Activated gamma-delta T cell (primary cell): ENCODE measurements around the gene PLOD3.

Source experiments
- DNase-seq: peaks from one replicate; lab custom pipeline; 2025; lab: John Stamatoyannopoulos, UW

PLOD3 gene

DNA sequence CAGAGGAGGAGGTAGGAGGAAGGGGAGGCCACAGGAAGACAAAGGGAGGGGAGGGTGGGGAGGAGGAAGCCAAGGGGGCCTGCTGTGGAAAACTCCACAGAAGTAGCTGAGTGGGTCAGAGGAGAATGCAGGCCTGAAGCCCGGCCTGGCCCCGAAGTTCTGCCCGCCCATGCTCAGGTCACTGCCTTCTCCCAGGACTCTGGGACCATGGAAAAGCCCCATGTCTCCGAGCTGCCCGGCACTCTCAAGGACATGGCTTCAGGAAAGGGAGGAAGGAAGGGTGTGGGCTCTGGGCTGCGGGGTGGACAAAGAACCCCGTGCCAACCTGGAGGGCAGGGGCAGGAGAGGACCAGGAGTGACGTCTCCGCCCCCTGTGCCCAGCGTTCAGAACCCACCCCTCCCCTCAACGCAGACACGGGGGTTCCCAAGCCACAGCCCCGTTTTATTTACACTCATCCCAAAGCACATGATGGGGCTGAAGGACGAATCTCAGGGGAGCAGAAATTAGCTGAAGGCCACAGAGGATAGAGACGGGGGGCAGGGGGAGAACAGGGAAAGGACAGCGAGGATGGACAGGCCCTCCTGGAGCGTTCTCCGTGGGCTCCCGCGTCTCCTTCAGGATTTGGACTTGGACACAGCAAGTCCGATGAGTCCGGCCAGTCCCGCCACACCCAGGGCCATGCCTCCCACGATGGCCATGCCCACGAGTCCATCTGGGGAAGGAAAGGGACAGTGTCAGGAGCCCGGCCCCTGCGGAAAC is 22.0 kb upstream of the PLOD3 start:
- no peak for DNase-seq

- no peak for DNase-seq
Observed at GRCh38 chr7:101238226-101239182, 21.1 kb upstream of the PLOD3 start.

DNA sequence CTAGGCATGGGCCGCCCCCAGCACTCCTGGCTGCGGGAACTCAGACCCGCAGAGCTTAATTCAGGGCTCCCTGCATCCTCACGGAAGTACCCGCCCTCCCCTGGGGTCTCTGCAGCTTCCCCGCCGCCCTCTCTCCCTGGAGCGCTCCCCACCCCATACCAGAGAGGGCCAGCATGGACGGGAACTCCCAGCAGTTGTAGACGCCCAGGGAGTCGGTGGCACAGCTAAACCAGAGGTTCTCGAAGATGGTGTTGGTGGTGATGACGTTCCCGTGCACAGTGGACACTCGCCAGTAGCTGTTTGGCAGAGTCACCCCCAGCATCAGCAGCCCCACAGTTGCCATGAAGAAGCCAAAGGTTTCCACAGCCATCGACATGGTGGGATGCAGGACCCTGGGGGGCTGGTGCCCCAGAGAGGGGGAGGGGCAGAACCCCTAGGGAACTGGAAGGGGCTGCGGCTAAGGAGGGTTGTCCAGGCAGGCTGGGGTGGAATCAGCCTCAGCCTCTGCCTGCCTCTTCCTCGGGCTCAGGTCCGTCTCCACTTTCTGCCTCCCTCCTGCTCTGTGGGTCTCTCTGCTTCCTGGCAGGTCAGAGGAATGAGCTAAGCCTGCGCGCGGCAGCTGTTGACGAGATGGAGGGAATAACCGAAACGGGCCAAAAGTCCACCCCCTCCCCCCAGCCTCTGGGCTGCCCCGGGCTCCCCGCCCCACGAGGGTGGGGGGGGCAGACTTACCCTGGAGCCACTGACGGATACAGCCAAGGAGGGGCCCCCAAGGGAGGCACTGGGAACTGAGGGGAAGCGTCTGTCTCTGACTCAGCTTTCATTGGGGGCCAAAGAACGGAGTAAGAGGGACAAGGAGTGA is 20.1 kb upstream of the PLOD3 start, which contains the start of gene CLDN15:
Gene CLDN15, minus strand, starts transcription at position 597 of the 862 bp plus-strand sequence. Its CDS starts 221 bp downstream, at position 376.
- no peak for DNase-seq

GRCh38 chr7:101236292-101236835 is 19.0 kb upstream of the PLOD3 start:
- DNase-seq, result no peak

- DNase-seq, result no peak
Observed at GRCh38 chr7:101235522-101235921, 18.1 kb upstream of the PLOD3 start.

DNA sequence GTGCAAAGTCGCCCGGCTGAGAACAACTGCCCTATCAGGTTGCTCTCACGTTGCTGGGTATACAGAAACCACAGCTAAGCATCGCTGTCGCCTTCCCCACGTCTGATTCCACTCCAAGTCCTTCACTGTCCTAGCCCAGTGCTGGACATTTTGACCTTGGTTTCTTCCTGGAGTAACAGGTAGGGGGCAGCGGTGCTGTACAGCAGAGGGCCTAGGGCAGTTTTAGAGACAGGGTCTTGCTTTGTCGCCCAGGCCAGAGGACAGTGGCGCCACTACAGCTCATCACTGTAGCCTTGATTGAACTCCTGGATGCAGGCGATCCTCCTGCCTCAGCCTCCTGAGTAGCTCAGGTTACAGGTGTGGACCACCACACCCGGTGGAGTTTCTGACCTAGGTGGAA is 17.7 kb upstream of the PLOD3 start:
- DNase-seq, result no peak

- no peak for DNase-seq
Observed at GRCh38 chr7:101234636-101235035, 17.3 kb upstream of the PLOD3 start.

GRCh38 chr7:101233907-101234547 is 16.6 kb upstream of the PLOD3 start:
- no peak for DNase-seq

GRCh38 chr7:101232141-101232850 is 14.9 kb upstream of the PLOD3 start:
- no peak for DNase-seq

DNA sequence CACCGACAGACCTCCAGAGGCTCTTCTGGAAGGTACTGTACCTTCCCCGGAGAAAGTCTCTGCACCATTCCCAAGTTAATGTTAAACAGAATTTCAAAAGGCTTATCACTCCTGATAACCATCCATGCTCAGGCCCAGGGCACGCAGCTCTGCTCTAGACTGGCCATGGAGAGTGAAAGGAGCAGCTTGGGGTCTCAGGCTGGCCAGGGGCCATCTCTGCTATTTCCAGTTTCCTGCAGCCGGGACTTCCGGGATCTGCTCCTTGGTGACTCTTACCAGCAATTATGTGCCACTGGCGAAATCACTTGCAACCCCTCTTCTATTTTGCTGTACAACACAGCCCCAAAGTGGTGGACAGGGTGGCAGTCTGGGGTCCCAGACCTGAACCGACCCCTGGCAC is 14.3 kb upstream of the PLOD3 start:
- no peak for DNase-seq

DNA sequence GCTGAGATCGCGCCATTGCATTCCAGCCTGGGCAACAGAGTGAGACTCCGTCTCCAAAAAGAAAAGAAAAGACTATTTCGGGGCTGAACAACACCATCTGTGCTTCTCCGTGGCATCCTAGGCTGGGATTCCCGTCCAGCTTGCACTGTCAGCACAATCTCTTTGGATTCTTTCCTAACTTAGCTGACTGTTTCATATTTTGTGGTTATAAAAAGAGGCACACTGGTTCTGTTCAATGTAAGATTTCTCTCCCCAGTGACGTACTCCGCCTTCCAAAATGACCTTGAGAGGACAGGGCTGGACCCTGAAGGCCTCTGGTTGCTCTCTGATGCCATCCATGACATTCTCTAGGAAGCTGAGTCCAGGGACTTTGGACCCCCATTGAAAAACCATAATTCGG is 9.3 kb upstream of the PLOD3 start:
- DNase-seq, result no peak

GRCh38 chr7:101225650-101226049 is 8.3 kb upstream of the PLOD3 start:
- no peak for DNase-seq

GRCh38 chr7:101223528-101223927 is 6.1 kb upstream of the PLOD3 start:
- no peak for DNase-seq

- DNase-seq, result no peak
Observed at GRCh38 chr7:101222275-101222830, 5.0 kb upstream of the PLOD3 start.

- DNase-seq, result no peak
Observed at GRCh38 chr7:101220295-101220694, 2.9 kb upstream of the PLOD3 start.

GRCh38 chr7:101218236-101219125 is 1.1 kb upstream of the PLOD3 start:
- DNase-seq, result no peak

GRCh38 chr7:101216860-101217387 is 457 bp downstream of the PLOD3 start:
- DNase-seq, result no peak

DNA sequence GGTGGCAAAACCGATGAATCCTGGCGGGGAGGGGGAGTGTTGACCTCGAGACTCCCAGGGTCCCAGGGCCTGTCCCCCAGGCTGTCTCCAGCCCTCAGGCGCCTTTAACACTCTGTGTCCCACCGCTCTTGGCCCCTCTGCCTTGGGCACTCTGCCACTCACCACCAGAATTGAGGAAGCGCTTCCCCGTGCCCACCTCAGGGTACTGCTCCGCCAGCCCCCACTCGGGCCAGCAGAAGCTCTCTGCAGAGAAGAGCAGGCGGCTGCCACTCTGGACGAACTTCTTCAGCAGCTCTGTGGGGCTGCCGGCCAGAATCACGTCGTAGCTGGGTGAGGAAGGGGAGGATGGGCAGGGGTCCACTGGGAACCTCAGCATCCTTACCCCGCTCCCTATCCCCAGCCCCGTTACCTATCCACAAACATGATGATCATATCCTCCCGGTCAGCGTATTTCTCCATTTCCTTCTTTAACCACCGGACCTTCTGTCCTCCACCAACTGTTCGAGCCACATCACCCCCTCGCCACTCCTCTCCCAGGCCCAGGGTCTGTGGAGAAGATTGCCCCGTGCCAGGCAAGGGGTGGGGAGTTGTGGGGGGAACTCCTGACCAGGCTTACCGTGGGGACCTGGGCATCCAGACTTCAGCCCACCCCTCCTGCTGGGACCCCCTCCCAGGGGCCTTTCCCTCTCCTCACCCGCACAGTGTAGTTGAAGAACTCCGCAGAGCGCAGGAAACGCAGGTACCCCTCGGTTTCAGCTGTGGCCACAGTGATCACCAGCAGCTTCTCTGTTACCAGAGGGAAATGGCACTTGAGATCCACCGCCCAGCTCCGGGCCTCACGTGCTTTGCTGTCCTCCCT is 1.2 kb downstream of the PLOD3 start:
- no peak for DNase-seq
